Stomach (tissue), 4 donors: Measurements from ENCODE around the gene ITLN1.

Experiments used
- EP300 ChIP-seq: sonication (generic); formaldehyde crosslinking; IDR thresholded peaks from one replicate; pipeline ENCODE4 v1.6.1; 2017; ENCODE audit warnings: antibody characterized with exemption
- POLR2A ChIP-seq, 4 donors: fragments of 450-650 bp; IDR thresholded peaks; one replicate each; pipeline ENCODE4 v1.6.1; 2016; ENCODE audit warnings: antibody characterized with exemption in 4 of 4, control low read depth in 2 of 4, mild to moderate bottlenecking in 1 of 4, moderate library complexity in 1 of 4
- POLR2AphosphoS5 ChIP-seq, 3 donors: sonication (generic); formaldehyde crosslinking; IDR thresholded peaks; one replicate each; pipeline ENCODE4 v1.6.1; 2016; ENCODE audit warnings: antibody characterized with exemption in 3 of 3
- TF ChIP-seq, protein P1 (sequence below), 7 experiments: fragments of 450-650 bp in 4 of 7; fragments of 200-600 bp in 3 of 7; sonication (generic) in 3 of 7; IDR thresholded peaks; one replicate each; pipeline ENCODE4 v1.5.1; 2016 to 2019; ENCODE audit warnings: antibody characterized with exemption in 7 of 7, control low read depth in 2 of 7, mild to moderate bottlenecking in 1 of 7

DNA sequence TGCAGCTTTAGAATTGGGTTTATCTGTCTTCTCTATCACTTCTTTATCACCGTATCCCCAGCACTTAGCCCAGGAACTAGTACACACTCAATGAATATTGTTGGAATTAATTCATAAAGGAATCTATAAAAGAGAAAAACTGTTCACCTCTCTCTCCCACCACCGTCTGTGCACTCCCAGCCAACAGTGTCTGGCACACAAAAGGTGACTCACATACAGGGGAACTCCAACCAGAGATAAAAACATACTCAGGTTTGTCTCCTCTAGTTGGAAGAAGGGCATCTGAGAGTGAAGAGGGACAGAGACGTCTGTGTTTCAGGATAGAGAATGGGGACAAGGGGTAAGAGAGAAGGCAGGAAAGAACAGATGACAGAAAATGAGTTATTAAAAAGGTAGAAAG lies 10.0 kb downstream of the ITLN1 start:
- no peak for TF ChIP-seq POLR2AphosphoS5 (IDR thresholded peaks at IDR 0.05)
- TF ChIP-seq, protein P1, sequence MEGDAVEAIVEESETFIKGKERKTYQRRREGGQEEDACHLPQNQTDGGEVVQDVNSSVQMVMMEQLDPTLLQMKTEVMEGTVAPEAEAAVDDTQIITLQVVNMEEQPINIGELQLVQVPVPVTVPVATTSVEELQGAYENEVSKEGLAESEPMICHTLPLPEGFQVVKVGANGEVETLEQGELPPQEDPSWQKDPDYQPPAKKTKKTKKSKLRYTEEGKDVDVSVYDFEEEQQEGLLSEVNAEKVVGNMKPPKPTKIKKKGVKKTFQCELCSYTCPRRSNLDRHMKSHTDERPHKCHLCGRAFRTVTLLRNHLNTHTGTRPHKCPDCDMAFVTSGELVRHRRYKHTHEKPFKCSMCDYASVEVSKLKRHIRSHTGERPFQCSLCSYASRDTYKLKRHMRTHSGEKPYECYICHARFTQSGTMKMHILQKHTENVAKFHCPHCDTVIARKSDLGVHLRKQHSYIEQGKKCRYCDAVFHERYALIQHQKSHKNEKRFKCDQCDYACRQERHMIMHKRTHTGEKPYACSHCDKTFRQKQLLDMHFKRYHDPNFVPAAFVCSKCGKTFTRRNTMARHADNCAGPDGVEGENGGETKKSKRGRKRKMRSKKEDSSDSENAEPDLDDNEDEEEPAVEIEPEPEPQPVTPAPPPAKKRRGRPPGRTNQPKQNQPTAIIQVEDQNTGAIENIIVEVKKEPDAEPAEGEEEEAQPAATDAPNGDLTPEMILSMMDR (IDR thresholded peaks at IDR 0.05): no peak
- TF ChIP-seq POLR2A (IDR thresholded peaks at IDR 0.05): no peak
- TF ChIP-seq EP300: no peak
